Mesothelial cell of epicardium (in vitro differentiated cells): ENCODE data around the gene PYGM. TPM values are rescaled to one million over a fixed set of nuclear protein-coding genes. Genes with fewer than 3 reads are reported as not detected.

Source experiments
- DNase-seq, 2 experiments: peaks; one replicate each; pipeline ENCODE4 v3.0.0; 2021; ENCODE audit warnings: low spot score in 2 of 2; ENCODE audit not compliant: unreplicated experiment in 2 of 2
- H3K27ac Mint-ChIP-seq: 2 replicates; pipeline ENCODE4 v1.8.0; 2021; ENCODE audit warnings: mixed read lengths
- H3K27me3 Mint-ChIP-seq: 2 replicates; pipeline ENCODE4 v1.8.0; 2021; ENCODE audit warnings: low read depth, mixed read lengths
- H3K36me3 Mint-ChIP-seq: 2 replicates; pipeline ENCODE4 v1.8.0; 2021; ENCODE audit warnings: mixed read lengths
- H3K4me1 Mint-ChIP-seq: 2 replicates; pipeline ENCODE4 v1.8.0; 2021; ENCODE audit warnings: mixed read lengths
- H3K4me3 Mint-ChIP-seq: 2 replicates; pipeline ENCODE4 v1.8.0; 2021; ENCODE audit warnings: mild to moderate bottlenecking, moderate library complexity, mixed read lengths
- H3K9me3 Mint-ChIP-seq: 2 replicates; pipeline ENCODE4 v1.8.0; 2021; ENCODE audit warnings: mixed read lengths
- CTCF ChIP-seq: fragments of 200-600 bp; sonication (generic); IDR thresholded peaks from one replicate; pipeline ENCODE4 v1.5.0; 2021; ENCODE audit warnings: antibody characterized with exemption; ENCODE audit not compliant: unreplicated experiment
- total RNA-seq: library from RNA; stranded (reverse); gene quantifications from 3 replicates; pipeline ENCODE4 v1.2.1, GENCODE V29; 2021

Gene PYGM
- total RNA-seq, 1 donor from 2014 or later, result 7.6 TPM

DNA sequence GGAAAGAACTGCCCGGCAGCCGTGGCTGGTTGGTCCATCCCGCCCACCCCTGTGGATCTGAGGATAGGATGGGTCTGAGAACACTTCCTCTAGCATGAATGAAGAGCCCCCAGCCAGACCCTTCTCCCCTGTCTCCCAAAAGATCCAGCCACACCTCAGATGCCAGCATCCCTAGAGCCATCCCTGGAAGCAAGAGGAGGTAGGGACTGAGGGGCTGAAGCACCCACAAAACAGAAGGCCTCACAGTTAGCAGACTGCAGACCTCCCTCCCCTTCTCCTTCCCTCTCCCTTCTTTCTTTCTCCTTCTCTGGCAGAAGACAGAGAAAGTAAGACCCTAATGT lies 38.4 kb downstream of the PYGM start:
- Mint-ChIP-seq H3K9me3 (no peaks in the 10 kb centered on the region), H3K27me3 (peaks cover 83% of the 10 kb centered on the region), H3K4me1 (no peaks in the 10 kb centered on the region), H3K36me3 (no peaks in the 10 kb centered on the region), H3K4me3 (no peak overlapping the region), H3K27ac (no peak overlapping the region)
- TF ChIP-seq CTCF, result no peak
- DNase-seq, result no peak

DNA sequence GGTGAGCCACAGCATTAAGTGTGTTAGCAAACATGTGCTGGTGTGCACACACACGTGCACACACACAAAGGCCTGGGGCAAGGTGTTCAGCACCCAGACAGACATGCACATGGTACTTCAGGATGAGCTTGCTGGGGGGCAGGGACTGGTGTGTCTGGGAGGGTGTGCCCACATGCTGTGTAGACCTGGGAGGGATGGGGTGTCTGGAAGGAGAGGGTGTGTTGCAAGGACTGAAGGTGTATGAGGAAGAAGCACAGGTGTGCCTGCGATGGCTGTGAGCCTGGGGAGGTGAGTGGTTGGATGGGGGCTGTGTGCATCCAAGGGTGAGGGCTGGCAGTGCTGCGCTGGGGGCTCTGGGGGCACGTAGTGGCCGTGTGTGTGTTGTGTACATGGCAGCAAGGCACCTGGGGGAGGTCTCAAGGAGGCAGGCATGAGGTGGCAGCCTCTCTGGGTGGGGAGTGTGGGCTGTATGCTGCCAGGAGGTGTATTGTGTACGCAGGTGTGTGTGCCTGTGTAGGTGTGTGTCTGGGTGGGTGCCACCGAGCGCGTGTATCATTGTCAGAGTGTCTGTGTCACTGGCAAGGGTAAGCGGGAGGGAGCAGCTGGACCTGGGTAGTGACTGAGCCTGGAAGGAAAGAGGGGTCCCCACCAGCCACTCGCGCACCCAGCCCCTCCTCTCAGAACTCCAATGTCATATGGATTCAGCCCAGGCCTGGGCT lies 39.0 kb downstream of the PYGM start:
- no peak for TF ChIP-seq CTCF
- Mint-ChIP-seq H3K27me3 (peaks cover 86% of the 10 kb centered on the region), H3K9me3 (no peaks in the 10 kb centered on the region), H3K4me1 (no peaks in the 10 kb centered on the region), H3K27ac (no peak overlapping the region), H3K36me3 (no peaks in the 10 kb centered on the region), H3K4me3 (no peak overlapping the region)
- DNase-seq, result no peak

DNA sequence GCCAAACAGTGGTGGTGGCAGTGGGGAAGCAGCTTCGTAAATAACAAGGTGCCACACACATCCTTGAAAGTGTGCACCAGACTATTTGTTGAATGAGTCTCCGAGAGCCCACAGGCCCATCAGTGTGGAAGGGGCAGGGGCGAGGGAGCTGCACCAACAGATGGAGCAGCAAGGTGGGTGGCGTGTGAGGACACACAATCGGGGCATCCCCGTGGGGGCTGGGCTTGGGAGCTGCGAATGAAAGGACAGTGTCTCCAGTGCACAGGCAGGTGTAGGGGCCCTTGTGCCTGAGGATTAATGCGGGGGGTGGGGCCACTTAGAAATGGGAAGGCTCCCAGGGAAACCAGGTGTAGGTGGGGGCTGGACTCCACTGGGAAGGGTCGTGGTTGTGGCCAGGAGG lies 39.6 kb downstream of the PYGM start:
- Mint-ChIP-seq H3K9me3 (no peaks in the 10 kb centered on the region), H3K4me3 (no peak overlapping the region), H3K36me3 (no peaks in the 10 kb centered on the region), H3K27me3 (peaks cover 86% of the 10 kb centered on the region), H3K27ac (no peak overlapping the region), H3K4me1 (no peaks in the 10 kb centered on the region)
- DNase-seq, result no peak
- TF ChIP-seq CTCF, result no peak

DNA sequence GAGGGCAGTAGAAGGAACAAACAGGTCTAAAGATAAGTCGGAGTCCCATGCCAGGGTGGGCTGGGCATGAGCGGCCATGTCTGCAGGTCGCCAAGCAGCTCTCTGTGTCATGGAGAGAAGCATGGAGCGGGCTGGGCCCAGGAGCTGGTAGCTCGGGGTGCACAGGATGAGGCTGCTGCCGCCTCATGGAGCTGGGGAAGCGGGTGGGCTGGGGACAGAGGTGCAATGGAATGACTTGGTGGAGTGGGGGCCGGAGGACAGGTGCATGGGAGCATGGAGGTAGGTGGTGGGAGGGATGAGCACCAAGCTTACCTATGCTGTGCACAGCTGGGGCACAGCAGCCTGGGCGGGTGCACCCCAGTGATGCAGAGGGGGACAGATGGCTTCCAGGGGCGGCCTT lies 40.4 kb downstream of the PYGM start:
- H3K27ac Mint-ChIP-seq, result no peak overlapping the region
- no peaks in the 10 kb centered on the region for H3K36me3 Mint-ChIP-seq
- no peak for TF ChIP-seq CTCF
- no peaks in the 10 kb centered on the region for H3K4me1 Mint-ChIP-seq
- DNase-seq, result no peak
- no peaks in the 10 kb centered on the region for H3K9me3 Mint-ChIP-seq
- peaks cover 90% of the 10 kb centered on the region for H3K27me3 Mint-ChIP-seq
- no peak overlapping the region for H3K4me3 Mint-ChIP-seq

GRCh38 chr11:64718780-64719124 lies 41.0 kb downstream of the PYGM start:
- DNase-seq, result no peak
- Mint-ChIP-seq H3K27ac (no peak overlapping the region), H3K27me3 (peaks cover 91% of the 10 kb centered on the region), H3K4me3 (no peak overlapping the region), H3K9me3 (no peaks in the 10 kb centered on the region), H3K36me3 (no peaks in the 10 kb centered on the region), H3K4me1 (no peaks in the 10 kb centered on the region)
- TF ChIP-seq CTCF, result no peak
